Osteocyte (in vitro differentiated cells): ENCODE results near the gene MTMR12. TPM values are rescaled to one million over a fixed set of nuclear protein-coding genes. Genes with fewer than 3 reads are reported as not detected.

Experiments
- DNase-seq: peaks from one replicate; pipeline ENCODE4 v3.0.0; 2021; ENCODE audit warnings: mixed read lengths; ENCODE audit not compliant: unreplicated experiment; ENCODE audit errors: extremely low spot score
- H3K27ac Mint-ChIP-seq: one replicate; pipeline ENCODE4 v1.8.0; 2021; ENCODE audit warnings: mild to moderate bottlenecking, mixed read lengths; ENCODE audit not compliant: unreplicated experiment
- H3K27me3 Mint-ChIP-seq: one replicate; pipeline ENCODE4 v1.8.0; 2021; ENCODE audit warnings: mixed read lengths; ENCODE audit not compliant: unreplicated experiment
- H3K36me3 Mint-ChIP-seq: one replicate; pipeline ENCODE4 v1.8.0; 2021; ENCODE audit warnings: mixed read lengths; ENCODE audit not compliant: unreplicated experiment
- H3K4me1 Mint-ChIP-seq: one replicate; pipeline ENCODE4 v1.8.0; 2021; ENCODE audit warnings: mixed read lengths; ENCODE audit not compliant: unreplicated experiment
- H3K4me3 Mint-ChIP-seq: one replicate; pipeline ENCODE4 v1.8.0; 2021; ENCODE audit warnings: mild to moderate bottlenecking, moderate library complexity, mixed read lengths; ENCODE audit not compliant: unreplicated experiment
- H3K9me3 Mint-ChIP-seq: one replicate; pipeline ENCODE4 v1.8.0; 2021; ENCODE audit warnings: mixed read lengths; ENCODE audit not compliant: unreplicated experiment
- CTCF ChIP-seq: fragments of 200-600 bp; sonication (generic); IDR thresholded peaks from 2 replicates; pipeline ENCODE4 v1.5.0; 2021; ENCODE audit warnings: antibody characterized with exemption, mild to moderate bottlenecking, moderate library complexity
- total RNA-seq: library from RNA; stranded (reverse); gene quantifications from 2 replicates; pipeline ENCODE4 v1.2.1, GENCODE V29; 2021

The MTMR12 gene
- total RNA-seq, 1 donor from 2014 or later = 23.4 TPM

DNA sequence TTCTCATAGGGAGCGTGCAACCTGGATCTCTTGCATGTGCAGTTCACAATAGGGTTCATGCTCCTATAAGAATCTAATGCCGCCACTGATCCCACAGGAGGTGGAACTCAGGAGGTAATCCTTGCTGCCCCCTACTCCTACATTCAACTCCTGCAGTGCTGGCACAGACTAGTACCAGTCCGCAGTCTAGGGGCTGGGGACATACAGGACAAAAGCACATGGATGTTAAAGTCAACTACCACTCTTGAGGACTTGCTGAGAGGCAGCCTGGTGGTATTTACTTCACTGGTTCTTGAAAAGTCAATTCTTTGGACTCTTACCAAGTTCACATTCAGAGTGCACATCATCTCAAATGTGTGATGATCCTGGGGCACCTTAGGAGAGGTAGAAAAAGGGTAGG lies 33.0 kb downstream of the MTMR12 start:
- Mint-ChIP-seq H3K9me3 (no peaks in the 10 kb centered on the region), H3K27ac (no peak overlapping the region), H3K4me3 (no peak overlapping the region), H3K27me3 (no peaks in the 10 kb centered on the region), H3K36me3 (peaks cover 4% of the 10 kb centered on the region), H3K4me1 (peaks cover 35% of the 10 kb centered on the region)
- DNase-seq = no peak
- TF ChIP-seq CTCF = no peak

DNA sequence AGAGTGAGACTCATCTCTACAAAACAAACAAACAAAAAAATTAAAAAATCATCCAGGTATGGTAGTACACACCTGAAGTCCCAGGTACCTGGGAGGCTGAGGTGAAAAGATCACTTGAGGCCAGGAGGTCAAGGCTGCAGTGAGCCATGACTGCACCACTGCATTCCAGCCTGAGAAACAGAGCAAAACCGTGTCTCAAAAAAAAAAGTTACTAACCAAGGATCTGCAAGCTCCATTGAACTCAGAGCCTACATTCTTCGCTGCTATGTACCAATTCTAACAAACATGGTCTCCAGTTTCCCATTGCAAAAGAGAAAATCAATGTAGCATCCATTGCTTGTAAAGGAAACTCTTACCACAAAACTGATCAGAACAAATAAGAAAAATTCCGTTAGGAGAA lies 33.5 kb downstream of the MTMR12 start:
- Mint-ChIP-seq H3K9me3 (no peaks in the 10 kb centered on the region), H3K36me3 (peaks cover 6% of the 10 kb centered on the region), H3K4me3 (no peak overlapping the region), H3K4me1 (peaks cover 40% of the 10 kb centered on the region), H3K27ac (no peak overlapping the region), H3K27me3 (no peaks in the 10 kb centered on the region)
- TF ChIP-seq CTCF = no peak
- DNase-seq = no peak

DNA sequence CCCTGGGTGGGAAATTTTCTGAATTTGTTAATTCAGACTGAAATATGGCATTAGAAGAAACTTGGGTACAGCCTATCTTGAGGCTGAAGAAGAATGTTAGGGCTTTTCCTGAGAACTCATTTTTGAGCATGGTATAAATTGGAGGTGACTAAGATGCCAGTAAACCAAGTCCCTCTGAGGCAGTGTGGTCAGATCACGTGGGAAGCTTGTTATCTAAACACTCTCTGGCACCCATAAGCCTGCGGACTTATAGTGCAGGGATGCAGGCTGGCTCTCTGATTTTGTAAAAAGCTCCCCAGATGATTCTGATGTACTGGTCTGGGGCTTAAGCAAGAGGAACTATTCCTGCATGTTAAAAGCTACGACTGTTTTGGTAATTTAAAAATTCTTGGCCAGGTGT lies 34.3 kb downstream of the MTMR12 start:
- H3K4me1 Mint-ChIP-seq = peaks cover 46% of the 10 kb centered on the region
- no peaks in the 10 kb centered on the region for H3K9me3 Mint-ChIP-seq
- no peak overlapping the region for H3K4me3 Mint-ChIP-seq
- H3K27me3 Mint-ChIP-seq = no peaks in the 10 kb centered on the region
- peak overlapping the region; percentile 5 for H3K27ac Mint-ChIP-seq
- H3K36me3 Mint-ChIP-seq = peaks cover 6% of the 10 kb centered on the region
- DNase-seq = no peak
- TF ChIP-seq CTCF = no peak

DNA sequence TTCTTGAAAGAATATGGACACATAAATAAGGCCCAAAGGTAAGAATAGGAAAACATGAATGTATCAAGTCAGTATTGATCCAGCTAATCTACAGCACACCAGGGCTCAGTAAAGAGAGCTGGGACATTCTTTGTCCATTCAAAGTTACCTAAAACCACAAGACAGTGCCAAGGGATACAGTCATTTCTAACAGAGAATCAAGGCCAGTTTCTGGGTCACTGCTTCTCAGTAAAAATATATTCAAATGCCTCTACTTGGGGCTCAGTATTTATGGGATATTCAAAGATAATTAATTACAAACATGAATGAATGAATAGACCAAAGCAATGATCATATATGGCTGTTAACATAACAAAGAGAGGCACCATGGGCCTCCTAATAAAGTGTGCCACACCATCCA lies 34.9 kb downstream of the MTMR12 start:
- Mint-ChIP-seq H3K27ac (peak overlapping the region; percentile 11), H3K4me3 (no peak overlapping the region), H3K27me3 (no peaks in the 10 kb centered on the region), H3K4me1 (peaks cover 46% of the 10 kb centered on the region), H3K36me3 (peaks cover 10% of the 10 kb centered on the region), H3K9me3 (no peaks in the 10 kb centered on the region)
- no peak for TF ChIP-seq CTCF
- no peak for DNase-seq

GRCh38 chr5:32276173-32276853 lies 36.4 kb downstream of the MTMR12 start:
- Mint-ChIP-seq H3K4me1 (peaks cover 46% of the 10 kb centered on the region), H3K27me3 (no peaks in the 10 kb centered on the region), H3K9me3 (no peaks in the 10 kb centered on the region), H3K36me3 (peaks cover 14% of the 10 kb centered on the region), H3K27ac (peak overlapping the region; percentile 75), H3K4me3 (no peak overlapping the region)
- no peak for DNase-seq
- no peak for TF ChIP-seq CTCF
